Measurements from ENCODE around the gene PRSS33. TPM values are rescaled to one million over a fixed set of nuclear protein-coding genes. Genes with fewer than 3 reads are reported as not detected.
A peak's percentile ranks its signal among the peaks of the same experiment; 100 is the strongest.

The PRSS33 gene
- total and polyA plus RNA-seq, 10 donors, result 0.03 to 0.67 (median 0.32) TPM; not detected in 7

DNA sequence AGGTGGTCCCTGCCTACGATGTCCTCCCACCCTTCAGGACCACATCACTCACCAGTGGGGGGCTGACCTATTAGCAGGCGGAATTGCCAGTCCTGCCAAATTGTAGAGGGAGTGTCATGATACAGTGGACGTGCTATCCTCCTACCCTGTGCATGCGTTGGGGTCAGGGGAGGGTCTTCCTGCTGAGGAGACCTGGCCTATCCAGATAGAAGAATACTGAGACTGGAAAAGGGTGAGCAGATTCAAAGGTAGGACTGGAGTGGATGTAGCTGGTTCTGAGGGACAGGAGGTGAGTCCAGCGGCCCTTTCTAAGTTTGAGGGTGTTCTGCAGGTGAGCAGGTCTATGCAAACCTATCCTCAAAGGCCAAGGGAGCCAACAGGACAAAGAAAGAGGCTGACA is 18.9 kb upstream of the PRSS33 start:
- WGBS, 5 donors, result 74 to 78% (median 77%) methylated on average over 5 of the region's 5 CpGs
- Histone ChIP-seq H3K27ac (no peak overlapping the region), H3K9me3 (peaks cover 0 to 24% (median 15%) of the 10 kb centered on the region in 8 donors), H3K4me1 (no peaks in the 10 kb centered on the region), H3K4me3 (no peak overlapping the region), H3K27me3 (replicated peaks in 1 of 7) (peaks cover 0 to 36% (median 0%) of the 10 kb centered on the region in 7 donors), H3K36me3 (no peaks in the 10 kb centered on the region)
- intact Hi-C loops (cut with DNase I; ENCODE audit: low total_unique reads), result no loop called here
- no peak for DNase-seq
- TF ChIP-seq POLR2A (IDR thresholded peaks at IDR 0.05), result no peak
- TF ChIP-seq POLR2AphosphoS5 (IDR thresholded peaks at IDR 0.05), result no peak
- TF ChIP-seq, protein P1, sequence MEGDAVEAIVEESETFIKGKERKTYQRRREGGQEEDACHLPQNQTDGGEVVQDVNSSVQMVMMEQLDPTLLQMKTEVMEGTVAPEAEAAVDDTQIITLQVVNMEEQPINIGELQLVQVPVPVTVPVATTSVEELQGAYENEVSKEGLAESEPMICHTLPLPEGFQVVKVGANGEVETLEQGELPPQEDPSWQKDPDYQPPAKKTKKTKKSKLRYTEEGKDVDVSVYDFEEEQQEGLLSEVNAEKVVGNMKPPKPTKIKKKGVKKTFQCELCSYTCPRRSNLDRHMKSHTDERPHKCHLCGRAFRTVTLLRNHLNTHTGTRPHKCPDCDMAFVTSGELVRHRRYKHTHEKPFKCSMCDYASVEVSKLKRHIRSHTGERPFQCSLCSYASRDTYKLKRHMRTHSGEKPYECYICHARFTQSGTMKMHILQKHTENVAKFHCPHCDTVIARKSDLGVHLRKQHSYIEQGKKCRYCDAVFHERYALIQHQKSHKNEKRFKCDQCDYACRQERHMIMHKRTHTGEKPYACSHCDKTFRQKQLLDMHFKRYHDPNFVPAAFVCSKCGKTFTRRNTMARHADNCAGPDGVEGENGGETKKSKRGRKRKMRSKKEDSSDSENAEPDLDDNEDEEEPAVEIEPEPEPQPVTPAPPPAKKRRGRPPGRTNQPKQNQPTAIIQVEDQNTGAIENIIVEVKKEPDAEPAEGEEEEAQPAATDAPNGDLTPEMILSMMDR (IDR thresholded peaks at IDR 0.05 in 8 of 11, conservative IDR thresholded peaks at IDR 0.05 in 3 of 11), result no peak

DNA sequence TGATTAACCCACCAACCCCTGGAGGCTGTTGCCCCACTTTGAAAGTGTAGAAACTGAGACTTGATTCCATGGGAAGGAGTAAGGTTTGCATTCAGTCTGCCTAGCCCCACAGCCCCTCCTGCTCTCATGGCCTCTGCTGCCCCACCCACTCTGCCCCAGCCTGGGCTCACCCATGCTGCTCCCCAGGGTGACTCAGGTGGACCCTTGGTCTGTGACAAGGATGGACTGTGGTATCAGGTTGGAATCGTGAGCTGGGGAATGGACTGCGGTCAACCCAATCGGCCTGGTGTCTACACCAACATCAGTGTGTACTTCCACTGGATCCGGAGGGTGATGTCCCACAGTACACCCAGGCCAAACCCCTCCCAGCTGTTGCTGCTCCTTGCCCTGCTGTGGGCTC is 17.4 kb upstream of the PRSS33 start:
- H3K4me3 ChIP-seq, result no peak overlapping the region
- WGBS, 5 donors, result 79 to 100% (median 95%) methylated on average over 1 to 4 of the region's 4 CpGs
- DNase-seq, result peak; percentile 52

DNA sequence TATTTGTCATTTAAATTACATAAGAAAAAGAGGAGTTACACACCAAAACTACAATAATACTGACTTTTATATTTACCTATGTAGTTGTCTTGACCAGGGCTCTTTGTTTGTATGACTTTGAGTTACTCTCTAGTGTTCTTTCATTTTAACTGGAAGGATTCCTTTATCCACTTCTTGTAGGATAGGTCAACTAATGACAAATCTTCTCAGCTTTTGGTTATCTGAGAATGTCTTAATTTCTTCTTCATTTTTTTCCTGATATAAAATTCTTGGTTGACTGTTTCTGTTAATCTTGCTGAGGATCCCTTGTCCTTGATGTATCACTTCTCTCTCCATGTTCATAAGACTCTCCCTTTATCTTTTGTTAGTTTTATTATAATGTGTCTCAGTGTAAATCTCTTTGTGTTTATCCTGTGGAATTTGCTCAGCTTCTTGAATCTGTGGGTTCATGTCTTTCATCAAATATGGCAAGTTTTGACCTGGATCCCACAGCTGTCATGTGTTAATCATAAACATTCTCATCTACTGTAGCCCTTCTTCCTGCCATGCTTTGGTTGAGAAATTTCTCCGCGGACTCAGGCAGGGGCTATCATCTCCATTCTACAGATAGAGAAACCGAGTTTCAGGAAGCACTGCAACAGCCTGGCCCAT is 16.3 kb upstream of the PRSS33 start:
- Histone ChIP-seq H3K4me3 (no peak overlapping the region), H3K36me3 (no peaks in the 10 kb centered on the region), H3K27ac (no peak overlapping the region), H3K4me1 (no peaks in the 10 kb centered on the region), H3K27me3 (replicated peaks in 1 of 7) (peaks cover 0 to 32% (median 6%) of the 10 kb centered on the region in 7 donors), H3K9me3 (peaks cover 0 to 24% (median 15%) of the 10 kb centered on the region in 8 donors)
- intact Hi-C loops (cut with DNase I; ENCODE audit: low total_unique reads), result no loop called here
- TF ChIP-seq, protein P1 (IDR thresholded peaks at IDR 0.05 in 8 of 11, conservative IDR thresholded peaks at IDR 0.05 in 3 of 11), result no peak
- no peak for TF ChIP-seq POLR2AphosphoS5 (IDR thresholded peaks at IDR 0.05)
- no peak for TF ChIP-seq POLR2A (IDR thresholded peaks at IDR 0.05)
- WGBS, 5 donors, result 73 to 85% (median 80%) methylated on average over 3 of the region's 3 CpGs
- no peak for DNase-seq

More for the DNA sequence above, 17.4 kb upstream of the PRSS33 start:
- Histone ChIP-seq H3K4me1 (no peaks in the 10 kb centered on the region), H3K27me3 (replicated peaks in 1 of 7) (peaks cover 0 to 22% (median 0%) of the 10 kb centered on the region in 7 donors), H3K9me3 (peaks cover 0 to 24% (median 15%) of the 10 kb centered on the region in 8 donors), H3K27ac (no peak overlapping the region), H3K36me3 (no peaks in the 10 kb centered on the region)
- intact Hi-C loops (cut with DNase I; ENCODE audit: low total_unique reads), result no loop called here
- no peak for TF ChIP-seq POLR2A (IDR thresholded peaks at IDR 0.05)
- TF ChIP-seq, protein P1 (IDR thresholded peaks at IDR 0.05 in 8 of 11, conservative IDR thresholded peaks at IDR 0.05 in 3 of 11), result no peak
- TF ChIP-seq POLR2AphosphoS5 (IDR thresholded peaks at IDR 0.05), result no peak

DNA sequence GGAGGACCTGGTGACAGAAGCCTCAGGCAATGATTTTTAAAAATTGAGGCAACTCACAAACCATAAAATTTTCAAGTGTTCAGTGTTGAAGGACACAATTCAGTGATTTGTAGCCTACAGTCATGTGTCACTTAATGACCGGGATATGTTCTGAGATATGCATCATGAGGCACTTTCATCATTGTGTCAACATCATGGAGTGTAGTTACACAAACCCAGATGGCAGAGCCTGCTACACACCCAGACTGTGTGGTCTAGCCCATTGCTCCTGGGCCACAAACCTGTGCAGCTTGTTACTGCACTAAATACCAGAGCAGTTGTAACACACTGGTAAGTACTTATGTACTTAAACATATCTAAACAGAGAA is 12.5 kb upstream of the PRSS33 start:
- intact Hi-C loops (cut with DNase I; ENCODE audit: low total_unique reads), result no loop called here
- 63 to 87% (median 72%) methylated on average over 1 of the region's 1 CpG for WGBS, 5 donors
- peak; percentile 11 for DNase-seq
- no peaks in the 10 kb centered on the region for H3K36me3 ChIP-seq
- peaks cover 0 to 22% (median 15%) of the 10 kb centered on the region in 8 donors for H3K9me3 ChIP-seq
- peaks cover 0 to under 1% (median 0%) of the 10 kb centered on the region in 6 donors for H3K4me1 ChIP-seq
- H3K27me3 ChIP-seq (replicated peaks in 1 of 7), result peaks cover 0 to 46% (median 9%) of the 10 kb centered on the region in 7 donors
- H3K4me3 ChIP-seq, result no peak overlapping the region
- no peak overlapping the region for H3K27ac ChIP-seq
- TF ChIP-seq, protein P1 (IDR thresholded peaks at IDR 0.05 in 8 of 11, conservative IDR thresholded peaks at IDR 0.05 in 3 of 11), result no peak
- TF ChIP-seq POLR2AphosphoS5 (IDR thresholded peaks at IDR 0.05) (no peak), POLR2A (IDR thresholded peaks at IDR 0.05) (no peak)

Measured in spleen (tissue), 11 donors.